GM18861 (cell line): Measurements from ENCODE around the gene LRRC18.

Experiments
- ATAC-seq: cut with Tn5 transposase; IDR thresholded peaks from one replicate; pipeline ENCODE4 v1.9.1; 2021; ENCODE audit not compliant: unreplicated experiment

The LRRC18 gene

GRCh38 chr10:48923748-48924147 lies 15.9 kb downstream of the LRRC18 start:
- ATAC-seq: no peak

DNA sequence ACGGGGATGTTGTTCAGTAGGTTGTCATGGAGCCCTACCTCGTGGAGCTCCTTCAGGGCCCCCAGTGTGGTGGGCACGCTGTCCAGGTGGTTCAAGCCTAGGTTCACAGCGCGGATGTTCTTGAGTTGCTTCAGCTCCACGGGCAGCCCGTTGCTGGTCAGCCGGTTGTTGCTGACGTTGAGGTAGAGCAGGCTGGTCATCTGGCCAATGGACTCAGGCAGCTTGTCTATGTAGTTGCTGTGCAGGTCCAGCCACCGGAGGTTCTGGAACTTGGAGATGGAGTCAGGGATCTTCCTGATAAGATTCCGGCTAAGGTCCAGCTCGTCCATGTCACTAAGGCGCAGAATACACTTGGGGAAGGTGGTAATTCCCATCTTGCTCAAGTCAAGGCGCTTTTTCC lies 26.0 kb downstream of the LRRC18 start:
- ATAC-seq: no peak

GRCh38 chr10:48910548-48910947 lies 29.1 kb downstream of the LRRC18 start:
- no peak for ATAC-seq

GRCh38 chr10:48907730-48908129 lies 31.9 kb downstream of the LRRC18 start:
- ATAC-seq: no peak

DNA sequence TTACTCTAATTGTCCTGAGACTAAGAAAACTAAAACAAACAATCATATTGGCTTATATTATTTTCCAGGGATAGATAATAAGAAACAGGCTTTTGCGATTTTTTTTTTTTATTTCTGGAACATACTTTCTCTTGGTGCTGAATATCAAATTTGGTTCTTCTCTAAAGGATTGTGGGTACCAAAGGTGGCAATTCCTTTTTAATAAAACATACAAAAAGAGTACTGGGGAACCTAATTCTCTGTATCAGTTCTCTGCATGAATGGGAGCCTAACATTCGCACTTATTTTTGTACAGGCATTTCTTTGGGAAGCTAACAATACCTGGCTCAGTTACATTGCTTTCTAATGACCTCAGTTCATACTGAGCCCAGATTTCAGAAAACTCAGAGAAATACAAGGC lies 32.8 kb downstream of the LRRC18 start:
- ATAC-seq: no peak

GRCh38 chr10:48905311-48905710 lies 34.3 kb downstream of the LRRC18 start:
- ATAC-seq: no peak

- no peak for ATAC-seq
These were observed 34.8 kb downstream of the LRRC18 start for GRCh38 chr10:48904861-48905260.

DNA sequence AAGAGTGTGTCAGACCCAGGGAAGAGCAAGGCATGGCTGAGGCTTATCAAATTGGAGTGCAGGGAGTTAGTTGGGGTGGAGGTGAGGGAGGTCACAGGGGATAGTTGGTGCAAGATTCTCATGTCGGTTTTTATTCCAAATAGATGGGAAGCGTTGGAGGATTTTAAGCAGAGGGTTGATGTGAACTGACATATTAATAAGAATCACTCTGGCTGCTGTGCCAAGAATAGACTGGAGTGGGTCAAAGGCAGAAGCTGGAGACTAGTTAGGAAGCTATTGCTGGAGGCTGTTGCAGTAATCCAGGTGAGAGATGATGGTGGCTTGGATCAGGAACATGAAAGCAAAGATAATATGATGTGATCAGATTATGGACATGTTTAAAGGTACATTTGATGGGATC lies 36.5 kb downstream of the LRRC18 start:
- no peak for ATAC-seq

DNA sequence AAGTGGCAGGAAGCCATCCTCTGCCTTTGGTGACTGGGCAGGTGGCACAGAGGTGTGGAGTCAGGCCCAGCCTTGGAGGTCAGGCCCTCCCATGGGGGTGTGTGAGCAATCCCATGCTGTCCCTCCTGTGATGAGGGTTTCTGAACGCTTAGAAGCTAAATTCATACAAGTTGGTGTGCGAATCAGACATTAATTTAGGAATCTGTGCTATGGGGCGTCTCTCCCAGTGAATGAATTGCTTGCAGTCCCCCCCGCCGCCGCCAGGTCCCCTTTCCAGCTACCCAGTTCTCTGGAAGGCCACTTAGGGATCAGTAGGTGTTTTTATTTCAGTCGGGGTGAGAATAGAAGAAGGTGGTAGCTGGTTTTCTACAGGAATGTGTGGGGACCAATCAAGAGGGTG lies 37.5 kb downstream of the LRRC18 start:
- no peak for ATAC-seq

DNA sequence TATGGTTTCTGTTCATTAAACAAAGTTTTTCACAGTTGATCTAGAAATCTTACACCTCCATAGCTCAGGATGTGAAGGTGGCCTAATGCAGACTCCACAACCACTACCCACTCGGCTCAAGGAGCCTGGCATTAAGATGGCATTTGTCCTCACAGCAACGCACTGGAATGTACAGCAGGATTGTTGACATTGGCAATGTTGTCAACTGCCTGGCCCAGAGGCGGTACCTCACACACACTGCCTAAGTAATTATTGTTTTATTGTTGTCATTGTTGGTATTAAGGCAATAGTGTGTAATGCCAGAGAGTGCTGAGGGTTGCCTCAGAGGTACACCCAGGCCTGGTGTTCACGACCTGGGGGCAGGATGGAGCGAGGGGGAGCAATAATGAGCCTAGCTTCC lies 38.3 kb downstream of the LRRC18 start:
- no peak for ATAC-seq

- no peak for ATAC-seq
These were observed 39.3 kb downstream of the LRRC18 start for GRCh38 chr10:48900371-48900801.

GRCh38 chr10:48899781-48900180 lies 39.9 kb downstream of the LRRC18 start:
- no peak for ATAC-seq

- ATAC-seq: no peak
These were observed 41.2 kb downstream of the LRRC18 start for GRCh38 chr10:48898426-48898825.

DNA sequence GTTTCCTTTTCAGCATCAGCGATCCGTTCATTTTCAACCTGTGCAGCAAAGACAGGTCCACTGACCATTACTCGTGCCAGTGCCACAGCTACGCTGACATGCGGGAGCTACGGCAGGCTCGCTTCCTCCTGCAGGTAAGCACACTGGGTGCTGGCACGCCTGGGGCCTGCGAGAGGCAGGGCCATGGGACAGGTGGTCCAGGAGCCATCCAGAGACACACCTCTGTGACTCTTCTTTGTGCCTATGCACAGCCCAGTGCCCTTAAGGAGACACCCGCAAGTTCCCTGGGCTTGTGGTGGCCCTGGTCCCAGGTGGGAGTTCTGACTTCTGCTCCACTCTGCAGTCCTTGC lies 42.2 kb downstream of the LRRC18 start:
- ATAC-seq: no peak

GRCh38 chr10:48896756-48897440 lies 42.7 kb downstream of the LRRC18 start:
- no peak for ATAC-seq

GRCh38 chr10:48895803-48896195 lies 43.8 kb downstream of the LRRC18 start:
- no peak for ATAC-seq

- ATAC-seq: no peak
These were observed 44.5 kb downstream of the LRRC18 start for GRCh38 chr10:48894911-48895802.

GRCh38 chr10:48890888-48891850 lies 48.5 kb downstream of the LRRC18 start:
- no peak for ATAC-seq

DNA sequence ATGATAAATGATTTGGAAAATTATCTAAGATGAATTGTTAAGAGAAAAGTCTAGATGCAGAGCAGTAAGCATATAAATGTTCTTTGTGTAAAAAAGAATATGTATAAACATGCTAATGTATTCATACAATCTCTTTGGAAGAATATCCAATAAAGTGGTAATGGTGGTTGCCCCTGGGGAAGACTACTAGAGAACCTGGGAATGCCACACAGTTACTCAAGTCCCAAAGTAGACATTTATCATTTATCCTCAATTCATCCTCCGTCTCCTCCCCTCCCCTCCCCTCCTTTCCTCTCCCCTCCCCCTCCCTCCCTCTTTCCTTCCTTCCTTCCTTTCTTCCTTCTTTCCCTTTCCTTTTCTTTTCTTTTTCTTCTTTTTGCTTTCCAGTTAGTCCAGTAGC lies 51.7 kb downstream of the LRRC18 start:
- no peak for ATAC-seq

DNA sequence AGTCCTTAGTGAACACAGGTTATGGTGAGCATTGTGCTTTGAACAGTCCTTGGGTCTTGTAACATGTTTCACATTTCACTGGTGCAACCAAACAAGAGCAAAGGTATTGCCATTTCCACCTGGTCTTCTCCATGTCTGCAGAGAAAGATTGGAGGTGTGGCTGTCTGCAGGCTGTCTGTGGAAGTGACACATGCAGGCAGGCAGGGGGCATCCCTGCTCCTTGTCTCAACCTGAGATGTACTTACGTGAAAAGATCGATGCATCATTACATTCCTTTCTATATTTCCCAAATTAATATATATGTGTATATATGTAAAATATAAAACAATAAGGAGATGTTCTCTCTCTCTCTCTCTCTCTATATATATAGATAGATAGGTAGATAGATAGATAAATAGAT lies 54.3 kb downstream of the LRRC18 start:
- no peak for ATAC-seq
